CD4-positive, CD25-positive, alpha-beta regulatory T cell (primary cell): Measurements from ENCODE around the gene DDR2. TPM values are rescaled to one million over a fixed set of nuclear protein-coding genes. Genes with fewer than 3 reads are reported as not detected.

Experiments used
- ATAC-seq, 2 donors: fragments of 150-1000 bp; cut with Tn5 transposase; one replicate each; pipeline ENCODE4 v1.10.0; 2021; ENCODE audit warnings: low read depth in 2 of 2, moderate number of reproducible peaks in 2 of 2, moderate library complexity in 1 of 2
- DNase-seq, 3 donors: peaks; one replicate each; pipeline versions ENCODE4 v3.0.0 to v3.0.0-alpha.2; 2012 to 2022; ENCODE audit warnings: mixed read lengths in 1 of 3
- H3K27ac ChIP-seq: one replicate; pipeline ENCODE4 v1.7.0; 2013; ENCODE audit warnings: mild to moderate bottlenecking, low read length; ENCODE audit not compliant: insufficient read depth, poor library complexity, severe bottlenecking
- H3K27me3 ChIP-seq: one replicate; pipeline ENCODE4 v1.7.0; 2013; ENCODE audit warnings: low read length; ENCODE audit not compliant: control insufficient read depth, insufficient read depth
- H3K36me3 ChIP-seq: one replicate; pipeline ENCODE4 v1.7.0; 2013; ENCODE audit warnings: mild to moderate bottlenecking, low read length, moderate library complexity; ENCODE audit not compliant: control insufficient read depth, insufficient read depth
- H3K4me1 ChIP-seq: 2 replicates; pipeline ENCODE4 v1.7.0; 2013; ENCODE audit warnings: mild to moderate bottlenecking, low read length; ENCODE audit not compliant: insufficient read depth, control insufficient read depth, poor library complexity, severe bottlenecking
- H3K4me3 ChIP-seq: one replicate; pipeline ENCODE4 v1.7.0; 2013; ENCODE audit warnings: low read depth, mild to moderate bottlenecking, low read length, moderate library complexity
- H3K9me3 ChIP-seq, 2 experiments: 1 replicate in 1 of 2; 2 replicates in 1 of 2; pipeline ENCODE4 v1.7.0; 2013; ENCODE audit warnings: low read length in 2 of 2, mild to moderate bottlenecking in 1 of 2, moderate library complexity in 1 of 2; ENCODE audit not compliant: control insufficient read depth in 2 of 2
- H3K27ac Mint-ChIP-seq, 3 donors: one replicate each; pipeline ENCODE4 v1.8.0; 2020 to 2022; ENCODE audit warnings: mild to moderate bottlenecking in 3 of 3, mixed read lengths in 3 of 3, moderate library complexity in 2 of 3
- H3K27me3 Mint-ChIP-seq: one replicate; pipeline ENCODE4 v1.8.0; 2022; ENCODE audit warnings: mild to moderate bottlenecking, mixed read lengths
- H3K36me3 Mint-ChIP-seq: one replicate; pipeline ENCODE4 v1.8.0; 2020; ENCODE audit warnings: mixed read lengths
- H3K4me1 Mint-ChIP-seq, 4 donors: one replicate each; pipeline ENCODE4 v1.8.0; 2020 to 2022; ENCODE audit warnings: mixed read lengths in 4 of 4, mild to moderate bottlenecking in 1 of 4
- H3K4me3 Mint-ChIP-seq, 4 donors: one replicate each; pipeline ENCODE4 v1.8.0; 2020 to 2022; ENCODE audit warnings: mild to moderate bottlenecking in 4 of 4, mixed read lengths in 4 of 4, moderate library complexity in 3 of 4
- H3K9me3 Mint-ChIP-seq, 7 donors: one replicate each; pipeline ENCODE4 v1.8.0; 2020 to 2022; ENCODE audit warnings: mixed read lengths in 7 of 7, mild to moderate bottlenecking in 3 of 7, moderate library complexity in 2 of 7
- polyA plus RNA-seq, 4 donors: library from polyadenylated mRNA; unstranded; fragments of 300-500 nt; fragmentation: Illumina TruSeq; gene quantifications; one replicate each; pipeline ENCODE4 v1.2.3, GENCODE V29; 2021
- total RNA-seq: library from RNA; stranded (reverse); gene quantifications from one replicate; pipeline ENCODE4 v1.2.3, GENCODE V29; 2022

The DDR2 gene
- total and polyA plus RNA-seq, 5 donors from 2014 or later = 0.32 TPM; not detected in 4

- no peaks in the 10 kb centered on the region for H3K27me3 Mint-ChIP-seq
- ATAC-seq = no peak
These were observed 72.6 kb downstream of the DDR2 start for GRCh38 chr1:162704673-162705424.

GRCh38 chr1:162706003-162706402 lies 73.7 kb downstream of the DDR2 start:
- no peak overlapping the region for H3K4me3 ChIP-seq
- no peaks in the 10 kb centered on the region for H3K36me3 Mint-ChIP-seq
- no peak overlapping the region for H3K27ac ChIP-seq
- no peak overlapping the region for H3K27ac Mint-ChIP-seq
- no peaks in the 10 kb centered on the region for H3K9me3 Mint-ChIP-seq
- H3K4me1 Mint-ChIP-seq = no peaks in the 10 kb centered on the region
- H3K4me1 ChIP-seq = no peaks in the 10 kb centered on the region
- H3K4me3 Mint-ChIP-seq = no peak overlapping the region
- DNase-seq (no peak), ATAC-seq (no peak)
- no peaks in the 10 kb centered on the region for H3K9me3 ChIP-seq
- no peaks in the 10 kb centered on the region for H3K27me3 ChIP-seq
- H3K36me3 ChIP-seq = no peaks in the 10 kb centered on the region
- no peaks in the 10 kb centered on the region for H3K27me3 Mint-ChIP-seq

More at GRCh38 chr1:162704673-162705424, 72.6 kb downstream of the DDR2 start:
- no peaks in the 10 kb centered on the region for H3K9me3 ChIP-seq
- H3K9me3 Mint-ChIP-seq = no peaks in the 10 kb centered on the region
- H3K36me3 Mint-ChIP-seq = no peaks in the 10 kb centered on the region
- DNase-seq = no peak
- no peaks in the 10 kb centered on the region for H3K27me3 ChIP-seq
- no peak overlapping the region for H3K27ac Mint-ChIP-seq
- no peak overlapping the region for H3K27ac ChIP-seq
- no peaks in the 10 kb centered on the region for H3K4me1 Mint-ChIP-seq
- H3K4me3 ChIP-seq = no peak overlapping the region
- H3K4me1 ChIP-seq = no peaks in the 10 kb centered on the region
- no peaks in the 10 kb centered on the region for H3K36me3 ChIP-seq
- H3K4me3 Mint-ChIP-seq = no peak overlapping the region

GRCh38 chr1:162706606-162707005 lies 74.3 kb downstream of the DDR2 start:
- DNase-seq (no peak), ATAC-seq (no peak)
- no peaks in the 10 kb centered on the region for H3K27me3 Mint-ChIP-seq
- H3K9me3 Mint-ChIP-seq = no peaks in the 10 kb centered on the region
- H3K4me1 ChIP-seq = no peaks in the 10 kb centered on the region
- no peaks in the 10 kb centered on the region for H3K4me1 Mint-ChIP-seq
- H3K27ac Mint-ChIP-seq = no peak overlapping the region
- H3K4me3 ChIP-seq = no peak overlapping the region
- H3K36me3 Mint-ChIP-seq = no peaks in the 10 kb centered on the region
- H3K9me3 ChIP-seq = no peaks in the 10 kb centered on the region
- no peaks in the 10 kb centered on the region for H3K27me3 ChIP-seq
- H3K36me3 ChIP-seq = no peaks in the 10 kb centered on the region
- no peak overlapping the region for H3K4me3 Mint-ChIP-seq
- no peak overlapping the region for H3K27ac ChIP-seq

GRCh38 chr1:162708286-162708685 lies 76.0 kb downstream of the DDR2 start:
- H3K9me3 ChIP-seq = no peaks in the 10 kb centered on the region
- ATAC-seq (no peak), DNase-seq (no peak)
- Mint-ChIP-seq H3K27ac (no peak overlapping the region), H3K27me3 (no peaks in the 10 kb centered on the region), H3K4me1 (no peaks in the 10 kb centered on the region), H3K36me3 (no peaks in the 10 kb centered on the region), H3K4me3 (no peak overlapping the region), H3K9me3 (no peaks in the 10 kb centered on the region)
- H3K27ac ChIP-seq = no peak overlapping the region
- no peaks in the 10 kb centered on the region for H3K27me3 ChIP-seq
- no peak overlapping the region for H3K4me3 ChIP-seq
- H3K36me3 ChIP-seq = no peaks in the 10 kb centered on the region
- no peaks in the 10 kb centered on the region for H3K4me1 ChIP-seq

GRCh38 chr1:162709132-162709860 lies 77.0 kb downstream of the DDR2 start:
- H3K4me1 ChIP-seq = no peaks in the 10 kb centered on the region
- H3K9me3 Mint-ChIP-seq = no peaks in the 10 kb centered on the region
- H3K27ac Mint-ChIP-seq = no peak overlapping the region
- no peaks in the 10 kb centered on the region for H3K36me3 ChIP-seq
- no peaks in the 10 kb centered on the region for H3K36me3 Mint-ChIP-seq
- H3K27me3 Mint-ChIP-seq = no peaks in the 10 kb centered on the region
- no peaks in the 10 kb centered on the region for H3K9me3 ChIP-seq
- H3K4me3 ChIP-seq = no peak overlapping the region
- H3K4me3 Mint-ChIP-seq = no peak overlapping the region
- ATAC-seq = no peak
- no peaks in the 10 kb centered on the region for H3K27me3 ChIP-seq
- DNase-seq = no peak
- H3K27ac ChIP-seq = no peak overlapping the region
- no peaks in the 10 kb centered on the region for H3K4me1 Mint-ChIP-seq

GRCh38 chr1:162709870-162710269 lies 77.6 kb downstream of the DDR2 start:
- Mint-ChIP-seq H3K4me3 (no peak overlapping the region), H3K36me3 (no peaks in the 10 kb centered on the region), H3K4me1 (no peaks in the 10 kb centered on the region), H3K27me3 (peaks cover under 1% of the 10 kb centered on the region), H3K27ac (no peak overlapping the region), H3K9me3 (no peaks in the 10 kb centered on the region)
- DNase-seq (no peak), ATAC-seq (no peak)
- H3K36me3 ChIP-seq = no peaks in the 10 kb centered on the region
- no peak overlapping the region for H3K4me3 ChIP-seq
- no peak overlapping the region for H3K27ac ChIP-seq
- no peaks in the 10 kb centered on the region for H3K4me1 ChIP-seq
- H3K9me3 ChIP-seq = no peaks in the 10 kb centered on the region
- H3K27me3 ChIP-seq = no peaks in the 10 kb centered on the region

- Histone ChIP-seq H3K27me3 (no peaks in the 10 kb centered on the region), H3K9me3 (no peaks in the 10 kb centered on the region), H3K4me3 (no peak overlapping the region), H3K27ac (no peak overlapping the region), H3K4me1 (no peaks in the 10 kb centered on the region), H3K36me3 (no peaks in the 10 kb centered on the region)
- no peak overlapping the region for H3K4me3 Mint-ChIP-seq
- ATAC-seq = no peak
- H3K4me1 Mint-ChIP-seq = no peaks in the 10 kb centered on the region
- H3K36me3 Mint-ChIP-seq = no peaks in the 10 kb centered on the region
- H3K27me3 Mint-ChIP-seq = peaks cover 5% of the 10 kb centered on the region
- no peaks in the 10 kb centered on the region for H3K9me3 Mint-ChIP-seq
- H3K27ac Mint-ChIP-seq = no peak overlapping the region
- DNase-seq = no peak
These were observed 78.1 kb downstream of the DDR2 start for GRCh38 chr1:162710345-162710744.
